HG03520 (cell line): ENCODE data around the gene PRDM5.
"Not testable (repeated sequence)": the region's sequence is repeated elsewhere in the genome, so short reads cannot be mapped to it uniquely, and the experiment has no call there.

Experiments
- ATAC-seq: cut with Tn5 transposase; IDR thresholded peaks from one replicate; pipeline ENCODE4 v1.9.1; 2021; ENCODE audit warnings: mild to moderate bottlenecking, moderate library complexity; ENCODE audit not compliant: unreplicated experiment

Gene PRDM5

GRCh38 chr4:120667102-120667501 is 255.4 kb downstream of the PRDM5 start:
- ATAC-seq = no peak

- ATAC-seq = no peak
Observed at GRCh38 chr4:120664851-120665250, 257.7 kb downstream of the PRDM5 start.

GRCh38 chr4:120659616-120660170 is 262.8 kb downstream of the PRDM5 start:
- no peak for ATAC-seq

DNA sequence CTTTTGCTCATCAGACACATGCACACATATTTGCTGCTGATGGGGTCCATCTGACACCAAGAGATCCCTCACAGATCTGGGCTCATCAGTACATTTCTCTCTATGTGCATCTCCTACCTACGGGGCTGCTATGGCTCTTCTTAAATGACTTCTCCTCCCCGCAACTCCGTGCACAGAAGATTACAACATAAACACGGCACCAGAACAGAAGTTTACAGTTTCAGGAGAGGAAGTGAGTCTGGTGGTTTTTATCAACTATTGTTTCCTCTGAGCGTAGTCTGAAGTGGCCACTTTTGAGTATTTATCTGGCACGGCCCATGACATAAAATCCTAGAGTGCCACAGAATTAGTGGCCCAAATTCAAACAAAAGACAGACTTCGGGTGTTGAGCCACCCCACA is 263.8 kb downstream of the PRDM5 start:
- ATAC-seq = no peak

- ATAC-seq = no peak
Observed at GRCh38 chr4:120653804-120654573, 268.5 kb downstream of the PRDM5 start.

DNA sequence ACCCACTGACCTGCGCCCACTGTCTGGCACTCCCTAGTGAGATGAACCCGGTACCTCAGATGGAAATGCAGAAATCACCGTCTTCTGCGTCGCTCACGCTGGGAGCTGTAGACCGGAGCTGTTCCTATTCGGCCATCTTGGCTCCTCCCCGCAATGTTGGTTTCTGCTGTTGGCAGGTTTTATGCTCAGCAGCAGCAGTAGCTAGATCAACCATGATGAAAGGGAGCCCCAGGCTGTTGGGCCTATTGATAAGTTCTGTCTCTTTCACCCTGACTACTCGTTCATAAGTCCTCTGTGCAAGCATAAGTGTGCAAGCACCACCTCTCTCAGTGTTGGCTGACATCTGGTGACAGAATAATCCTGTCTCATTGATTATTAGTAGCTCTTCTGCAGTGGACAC is 274.2 kb downstream of the PRDM5 start:
- not testable (repeated sequence) for ATAC-seq
